Renal pelvis (tissue), 4 donors: Measurements from ENCODE around the gene PYGM. TPM values are rescaled to one million over a fixed set of nuclear protein-coding genes. Genes with fewer than 3 reads are reported as not detected.
"Not testable (repeated sequence)": the region's sequence is repeated elsewhere in the genome, so short reads cannot be mapped to it uniquely, and the experiment has no call there.

Experiments used
- DNase-seq: peaks from one replicate; pipeline ENCODE4 v3.0.0-alpha.2; 2013
- polyA plus RNA-seq, 3 donors: library from polyadenylated mRNA; unstranded; fragments of 120-200 nt; gene quantifications; one replicate each; pipeline ENCODE4 v1.2.1, GENCODE V29; 2013; ENCODE audit not compliant: insufficient read length in 3 of 3

PYGM gene
- polyA plus RNA-seq, 3 donors: 2.2 to 2.4 (median 2.3) TPM

DNA sequence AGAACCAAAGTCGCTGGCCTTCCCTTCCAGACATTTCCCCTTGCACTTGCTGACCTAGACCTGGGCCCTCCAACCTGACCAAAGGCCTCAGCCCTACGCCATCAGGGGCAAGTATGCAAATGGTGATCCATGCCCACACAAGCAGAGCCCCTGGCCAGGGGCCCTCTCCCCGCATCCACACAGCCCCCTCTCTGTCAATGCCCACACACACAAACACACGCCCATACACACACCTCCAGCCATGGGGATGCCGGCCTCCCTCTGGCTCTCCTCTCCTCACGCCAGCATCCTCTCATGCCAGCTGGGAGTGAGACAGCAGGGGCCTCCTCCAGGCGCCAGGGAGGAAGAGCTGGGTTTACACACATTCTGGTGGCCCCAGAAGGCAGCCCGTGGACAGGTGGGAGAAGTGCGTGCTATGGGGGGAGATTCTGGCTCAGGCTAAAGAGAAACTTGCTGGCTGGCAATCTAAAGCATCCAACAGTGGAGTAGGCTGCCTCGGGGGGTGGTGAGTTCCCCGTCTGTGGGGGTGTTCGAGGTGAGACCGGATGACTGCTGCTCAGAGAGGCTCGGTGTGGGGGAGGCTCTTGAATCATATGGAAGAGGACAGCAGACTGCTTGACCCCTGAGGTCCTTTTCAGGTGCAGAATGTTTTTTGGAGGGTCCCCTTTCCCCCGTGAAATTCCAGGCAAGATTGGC is 41.5 kb downstream of the PYGM start:
- no peak for DNase-seq

- no peak for DNase-seq
Measured at GRCh38 chr11:64717268-64717578, 42.6 kb downstream of the PYGM start.

- no peak for DNase-seq
Measured at GRCh38 chr11:64716473-64717267, 43.1 kb downstream of the PYGM start.

DNA sequence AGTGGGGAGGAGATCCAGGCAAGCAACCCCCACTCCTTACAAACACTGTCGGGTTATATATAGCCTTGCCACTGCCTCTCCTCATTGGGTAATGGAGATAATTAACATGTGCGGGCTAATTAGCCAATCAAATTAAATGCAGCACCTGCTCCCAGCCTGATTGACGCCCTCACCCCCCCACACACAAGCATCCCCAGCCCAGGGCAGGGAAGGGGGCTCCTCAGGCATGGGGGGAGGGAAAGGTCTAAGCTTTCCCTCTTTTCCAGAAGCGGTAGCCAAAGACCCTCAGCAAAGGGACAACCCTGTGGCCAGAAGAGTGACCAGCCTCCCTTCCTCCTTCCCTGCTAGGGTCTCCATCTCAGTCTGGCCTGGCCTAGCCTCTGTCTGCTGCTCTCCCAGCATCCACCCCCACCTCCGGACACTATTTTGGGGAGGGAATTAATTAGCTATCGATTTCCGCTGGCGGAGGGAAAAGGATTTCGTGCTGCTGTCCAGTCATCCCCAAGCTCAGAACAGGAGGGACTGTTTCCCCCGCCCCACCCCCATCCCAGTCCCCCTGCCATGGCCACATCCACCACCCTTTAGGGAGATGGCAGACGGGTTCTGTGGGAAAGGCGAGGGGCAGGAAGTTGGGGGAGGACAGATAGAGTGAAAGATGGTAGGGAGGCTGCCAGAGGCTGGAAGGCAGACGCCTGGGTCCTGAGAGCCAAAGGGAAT is 43.9 kb downstream of the PYGM start:
- no peak for DNase-seq

GRCh38 chr11:64715110-64715509 is 44.7 kb downstream of the PYGM start:
- DNase-seq: no peak

DNA sequence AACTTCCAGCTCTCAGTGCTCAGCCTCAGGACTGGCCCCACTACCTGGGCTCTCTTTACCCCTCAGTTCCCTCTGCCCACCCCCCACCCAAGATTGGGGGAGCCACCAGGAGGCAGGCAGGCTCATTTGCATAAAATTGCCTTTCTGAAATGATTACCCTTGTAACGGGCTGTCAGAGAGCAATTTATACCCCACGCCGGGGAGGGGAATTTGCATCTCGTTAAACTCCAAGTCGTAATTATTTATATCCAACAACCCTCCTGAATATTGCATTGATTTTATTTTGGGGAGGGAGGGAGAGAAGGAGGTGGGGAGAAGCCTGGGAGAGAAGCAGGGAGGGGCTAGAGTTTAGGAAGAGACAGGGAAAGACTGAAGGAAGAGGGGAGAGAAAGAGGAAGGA is 45.1 kb downstream of the PYGM start:
- no peak for DNase-seq

DNA sequence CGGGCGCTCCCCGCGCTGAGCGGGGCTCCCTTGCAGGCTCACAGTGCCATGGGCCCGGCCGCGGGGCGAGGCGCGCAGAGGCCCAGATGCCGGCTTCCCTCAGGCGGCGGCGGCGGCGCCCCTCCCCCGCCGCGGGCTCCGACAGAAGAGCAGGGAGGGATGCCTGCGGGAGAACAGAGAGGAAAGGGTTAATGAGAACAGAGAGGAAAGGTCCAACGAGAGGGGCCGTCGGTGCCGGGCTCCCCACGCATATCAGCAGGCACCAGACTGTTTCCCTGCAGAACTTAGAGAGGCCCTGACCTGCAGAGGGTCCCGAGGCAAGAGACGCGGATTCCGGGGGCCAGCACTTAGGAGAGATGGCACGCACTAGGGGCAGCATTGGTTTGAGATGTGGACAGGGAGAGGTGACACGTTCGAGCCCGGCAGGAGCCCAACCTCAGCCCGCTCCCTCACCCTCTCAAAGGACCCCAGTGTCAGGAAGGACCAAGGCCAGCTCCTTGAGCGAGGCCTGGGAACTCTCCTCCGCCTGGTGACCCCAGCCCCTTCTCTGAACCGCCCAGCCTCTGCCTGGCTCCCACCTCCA is 45.9 kb downstream of the PYGM start:
- no peak for DNase-seq

DNA sequence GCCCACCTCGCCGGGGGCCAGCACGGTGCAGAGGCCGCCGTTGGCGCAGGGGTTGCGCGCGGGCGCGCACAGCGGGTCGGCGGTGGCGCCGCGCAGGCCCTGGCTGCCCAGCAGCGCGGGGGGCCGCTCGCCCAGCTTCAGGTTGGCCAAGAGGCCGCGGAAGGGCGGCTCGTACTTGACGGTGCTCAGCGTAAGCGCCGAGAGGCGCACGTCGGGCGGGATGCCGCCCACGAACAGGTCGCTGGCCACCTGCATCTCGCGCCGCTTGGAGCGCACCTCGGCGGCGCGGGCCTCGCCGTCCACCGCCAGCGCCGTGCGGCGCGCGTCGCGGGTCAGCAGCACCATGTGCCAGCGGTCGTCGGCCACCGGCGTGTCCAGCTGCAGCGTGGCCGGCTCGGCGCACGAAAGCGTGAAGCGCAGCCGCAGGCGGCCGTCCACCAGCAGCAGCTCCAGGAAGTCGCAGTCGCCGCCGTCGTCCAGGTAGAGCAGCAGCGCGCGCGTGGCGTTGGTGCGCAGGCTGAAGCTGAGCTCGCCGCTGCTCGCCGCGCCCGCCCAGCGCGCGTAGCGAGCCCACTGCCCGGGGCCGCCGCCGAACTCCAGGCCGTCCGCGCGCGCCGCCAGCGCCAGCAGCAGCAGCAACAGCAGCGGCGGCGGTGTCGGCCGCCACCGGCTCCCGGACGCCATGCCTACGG is 46.6 kb downstream of the PYGM start:
- no peak for DNase-seq

DNA sequence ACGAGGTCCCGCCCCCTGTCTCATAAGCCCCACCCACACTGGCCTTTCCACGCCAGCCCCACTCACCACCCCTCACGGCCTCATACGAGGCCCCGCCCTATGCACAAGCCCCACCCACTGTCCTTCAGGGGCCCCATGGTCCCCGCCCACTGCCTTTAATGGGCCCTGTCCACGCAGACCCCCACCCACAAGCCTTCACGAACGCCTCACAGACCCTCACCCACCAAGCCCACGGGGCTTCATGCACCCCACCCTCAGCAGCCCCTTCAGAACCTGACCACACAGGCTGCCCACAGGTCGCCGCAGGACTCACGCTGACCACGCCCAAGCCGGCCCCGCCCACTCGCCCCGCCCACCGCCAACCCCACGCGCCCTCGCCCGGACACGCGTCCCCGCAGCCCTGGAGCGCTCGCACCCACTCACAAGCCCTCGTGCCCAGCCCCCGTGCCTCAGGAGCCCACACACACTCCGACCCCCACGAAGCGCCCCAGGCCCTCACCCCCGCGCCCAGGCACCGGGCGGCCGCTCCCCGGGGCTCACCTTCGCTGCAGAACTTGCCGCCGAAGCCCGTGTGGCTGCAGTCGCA is 47.3 kb downstream of the PYGM start:
- no peak for DNase-seq

DNA sequence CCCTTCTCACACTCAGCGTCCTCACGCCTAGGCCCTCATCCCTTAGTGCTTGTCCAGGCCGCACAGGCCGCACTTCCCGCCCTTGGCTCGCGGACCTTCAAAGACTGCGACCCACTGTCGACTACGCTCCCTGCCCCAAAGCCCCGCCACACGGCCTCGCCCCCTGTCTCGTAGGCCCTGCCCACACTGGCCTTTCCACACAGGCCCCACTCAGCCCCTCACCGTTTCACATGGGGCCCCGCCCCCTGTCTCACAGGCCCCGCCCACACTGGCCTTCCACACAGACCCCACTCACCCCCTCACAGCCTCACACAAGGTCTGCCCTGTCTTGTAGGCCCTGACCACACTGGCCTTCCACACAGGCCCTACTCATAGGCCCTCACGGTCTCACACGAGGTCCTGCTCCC is 47.8 kb downstream of the PYGM start:
- no peak for DNase-seq

GRCh38 chr11:64711138-64711955 is 48.4 kb downstream of the PYGM start:
- no peak for DNase-seq

GRCh38 chr11:64710418-64711137 is 49.2 kb downstream of the PYGM start:
- DNase-seq: no peak

DNA sequence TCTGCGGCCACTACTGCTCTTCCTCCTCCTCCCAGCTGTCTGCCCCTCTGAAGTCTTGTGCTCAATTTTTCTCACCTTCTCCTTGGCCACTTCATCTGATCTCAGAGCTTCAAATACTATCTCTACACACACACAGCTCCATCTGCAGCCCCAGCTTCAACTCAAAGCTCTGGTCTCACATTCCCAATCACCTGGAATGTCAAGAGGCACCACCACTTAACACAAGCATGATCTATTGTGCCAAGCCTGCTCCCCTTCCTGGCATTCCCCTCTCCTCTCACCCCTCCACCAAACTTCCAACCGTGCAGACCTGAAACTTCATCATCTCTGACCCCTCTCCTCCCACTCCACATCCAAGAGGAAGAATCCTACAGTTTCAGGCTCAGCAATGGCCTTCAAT is 54.3 kb downstream of the PYGM start:
- DNase-seq: no peak

- no peak for DNase-seq
Measured at GRCh38 chr11:64703048-64703447, 56.7 kb downstream of the PYGM start.

- not testable (repeated sequence) for DNase-seq
Measured at GRCh38 chr11:64701956-64702355, 57.8 kb downstream of the PYGM start.

DNA sequence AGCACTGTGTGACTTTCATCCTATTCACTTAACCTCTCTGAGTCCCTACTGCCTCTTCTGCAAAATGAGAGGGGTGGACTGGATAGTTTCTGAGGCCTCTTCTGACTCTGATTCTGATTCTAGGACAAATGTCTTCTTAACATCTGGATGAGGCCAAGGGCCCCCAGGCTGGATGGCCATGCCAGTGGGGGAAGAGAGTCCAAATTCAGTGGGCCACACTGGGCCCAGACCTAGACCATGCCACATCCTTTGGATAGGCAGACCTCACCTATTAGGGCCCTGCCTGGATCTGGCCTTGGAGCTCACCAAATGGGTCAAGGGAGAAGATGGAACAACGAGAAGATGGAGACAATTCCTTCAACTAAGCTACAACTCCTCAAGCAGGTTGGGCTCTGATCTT is 61.3 kb downstream of the PYGM start:
- no peak for DNase-seq

- no peak for DNase-seq
Measured at GRCh38 chr11:64697663-64698375, 62.0 kb downstream of the PYGM start.
